ENCODE measurements around the gene HHLA2. TPM values are rescaled to one million over a fixed set of nuclear protein-coding genes. Genes with fewer than 3 reads are reported as not detected.

HHLA2 gene, protein sequence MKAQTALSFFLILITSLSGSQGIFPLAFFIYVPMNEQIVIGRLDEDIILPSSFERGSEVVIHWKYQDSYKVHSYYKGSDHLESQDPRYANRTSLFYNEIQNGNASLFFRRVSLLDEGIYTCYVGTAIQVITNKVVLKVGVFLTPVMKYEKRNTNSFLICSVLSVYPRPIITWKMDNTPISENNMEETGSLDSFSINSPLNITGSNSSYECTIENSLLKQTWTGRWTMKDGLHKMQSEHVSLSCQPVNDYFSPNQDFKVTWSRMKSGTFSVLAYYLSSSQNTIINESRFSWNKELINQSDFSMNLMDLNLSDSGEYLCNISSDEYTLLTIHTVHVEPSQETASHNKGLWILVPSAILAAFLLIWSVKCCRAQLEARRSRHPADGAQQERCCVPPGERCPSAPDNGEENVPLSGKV
- under 0.01 TPM in 1 of 2 replicates, not detected in the other for total RNA-seq

DNA sequence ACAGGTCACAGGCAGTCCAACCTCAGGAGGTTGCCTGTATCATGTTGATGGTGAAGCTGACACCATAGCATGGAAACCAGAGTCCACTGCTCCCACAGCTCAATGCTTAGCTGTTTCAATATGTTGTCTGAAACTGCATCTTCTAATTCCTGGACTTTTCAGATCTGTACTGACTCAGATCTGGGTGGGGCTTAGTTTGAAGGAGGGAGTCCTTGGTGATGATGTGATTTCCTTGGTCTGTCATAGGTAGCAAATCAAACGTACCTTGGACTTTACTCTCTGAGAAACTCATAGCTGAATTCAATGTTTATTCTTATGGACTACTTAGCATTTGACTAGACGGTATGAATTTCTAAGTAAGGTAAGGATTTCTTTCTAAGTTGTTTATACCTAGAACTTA lies at the start of gene HHLA2:
TSS of gene HHLA2 (plus strand) at position 310 of the 400 bp plus-strand sequence. CDS start 55,266 bp downstream, outside the sequence.

Other genes starting within 250 kb of the HHLA2 start
- 49.1 and 57.5 TPM in 2 replicates for gene CD47, start 205.5 kb upstream of the HHLA2 start, total RNA-seq
- gene IFT57, start 74.1 kb upstream of the HHLA2 start, total RNA-seq, result 37.7 and 55.0 TPM in 2 replicates
- gene MYH15, start 214.0 kb downstream of the HHLA2 start, total RNA-seq, result 0.39 and 4.1 TPM in 2 replicates